SJCRH30 (cell line): ENCODE results near the gene STPG2. TPM values are rescaled to one million over a fixed set of nuclear protein-coding genes. Genes with fewer than 3 reads are reported as not detected.

Experiments
- DNase-seq, 2 experiments: peaks; one replicate each; pipeline ENCODE4 v3.0.0-alpha.2; 2015 to 2020
- H3K27ac ChIP-seq: fragments of 250-450 bp; sonication (Bioruptor Pico); 2 replicates; pipeline ENCODE4 v1.5.1; 2020; ENCODE audit warnings: mild to moderate bottlenecking, moderate library complexity
- H3K27me3 ChIP-seq: fragments of 250-450 bp; sonication (Bioruptor Pico); 2 replicates; pipeline ENCODE4 v1.5.1; 2020; ENCODE audit warnings: mild to moderate bottlenecking, moderate library complexity
- H3K36me3 ChIP-seq: fragments of 250-450 bp; sonication (Bioruptor Pico); 2 replicates; pipeline ENCODE4 v1.5.1; 2020; ENCODE audit warnings: mild to moderate bottlenecking, moderate library complexity
- H3K4me1 ChIP-seq: fragments of 250-450 bp; sonication (Bioruptor Pico); 2 replicates; pipeline ENCODE4 v1.5.1; 2020; ENCODE audit warnings: mild to moderate bottlenecking, moderate library complexity
- H3K4me3 ChIP-seq: fragments of 250-450 bp; sonication (Bioruptor Pico); 2 replicates; pipeline ENCODE4 v1.5.1; 2020; ENCODE audit warnings: mild to moderate bottlenecking, moderate library complexity
- H3K9me3 ChIP-seq: fragments of 250-450 bp; sonication (Bioruptor Pico); replicated peaks from 2 replicates; pipeline ENCODE4 v1.5.1; 2020; ENCODE audit warnings: mild to moderate bottlenecking, moderate library complexity
- total RNA-seq: library from RNA; depleted of rRNA; stranded (reverse); fragments of >200 nt; shearing (Covaris generic); gene quantifications from 2 replicates; pipeline ENCODE4 v1.2.3, GENCODE V29; 2014

The STPG2 gene
- total RNA-seq, 1 experiment from 2014 or later = not detected

DNA sequence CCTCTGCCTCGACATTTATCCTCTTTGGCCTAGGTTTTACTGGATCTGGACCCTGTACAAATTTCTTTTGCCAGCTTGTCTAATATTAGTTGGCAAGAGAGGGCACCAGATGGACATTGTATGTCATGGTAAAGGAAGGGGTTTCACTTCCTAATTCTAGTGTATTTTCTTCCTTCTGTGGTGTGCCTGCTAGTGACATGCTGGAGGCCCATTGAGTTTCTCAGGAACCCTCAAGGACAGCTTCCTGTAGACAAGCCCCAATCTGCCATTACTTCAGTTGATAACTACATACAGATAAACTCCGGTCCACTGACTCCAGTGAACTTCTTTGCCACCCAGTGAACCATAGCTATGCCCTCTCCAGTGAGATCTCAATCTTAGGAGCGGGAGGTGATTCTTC, 116.9 kb downstream of the STPG2 start:
- Histone ChIP-seq H3K27me3 (no peaks in the 10 kb centered on the region), H3K4me1 (no peaks in the 10 kb centered on the region), H3K27ac (no peak overlapping the region), H3K36me3 (no peaks in the 10 kb centered on the region), H3K9me3 (no peaks in the 10 kb centered on the region; the same call in 1 of the 2 replicates), H3K4me3 (no peak overlapping the region)
- DNase-seq = no peak

DNA sequence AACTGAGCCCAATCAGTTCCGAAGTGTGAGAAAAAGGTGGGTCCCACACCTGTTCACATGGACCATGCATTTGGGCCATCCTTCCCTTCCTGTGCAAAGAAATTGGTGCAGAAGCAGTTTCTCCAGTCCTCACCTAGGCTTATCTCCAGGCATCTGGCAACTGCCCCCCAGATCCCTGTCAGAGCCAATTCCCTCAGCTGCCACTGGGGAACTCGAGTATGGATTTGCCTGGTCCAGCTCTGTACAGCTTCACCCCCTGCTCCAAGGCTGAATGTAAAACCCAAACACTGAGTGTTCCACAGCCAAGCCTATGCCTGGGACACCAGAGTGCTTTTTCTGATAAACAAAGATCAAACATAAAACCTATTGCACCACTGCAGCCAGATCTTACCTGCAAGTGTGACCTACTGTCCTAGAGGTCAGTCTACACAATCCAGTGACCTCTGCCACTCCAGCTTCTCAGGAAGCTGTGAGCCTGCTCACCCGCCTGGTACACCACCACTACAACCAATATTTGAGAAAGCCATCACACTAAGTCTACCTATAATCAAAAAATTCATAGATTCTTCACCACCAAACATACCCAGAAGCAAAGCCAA, 136.4 kb downstream of the STPG2 start:
- no peaks in the 10 kb centered on the region for H3K36me3 ChIP-seq
- no peaks in the 10 kb centered on the region for H3K9me3 ChIP-seq
- no peak overlapping the region for H3K27ac ChIP-seq
- H3K27me3 ChIP-seq = no peaks in the 10 kb centered on the region
- no peak overlapping the region for H3K4me3 ChIP-seq
- no peak for DNase-seq
- no peaks in the 10 kb centered on the region for H3K4me1 ChIP-seq

DNA sequence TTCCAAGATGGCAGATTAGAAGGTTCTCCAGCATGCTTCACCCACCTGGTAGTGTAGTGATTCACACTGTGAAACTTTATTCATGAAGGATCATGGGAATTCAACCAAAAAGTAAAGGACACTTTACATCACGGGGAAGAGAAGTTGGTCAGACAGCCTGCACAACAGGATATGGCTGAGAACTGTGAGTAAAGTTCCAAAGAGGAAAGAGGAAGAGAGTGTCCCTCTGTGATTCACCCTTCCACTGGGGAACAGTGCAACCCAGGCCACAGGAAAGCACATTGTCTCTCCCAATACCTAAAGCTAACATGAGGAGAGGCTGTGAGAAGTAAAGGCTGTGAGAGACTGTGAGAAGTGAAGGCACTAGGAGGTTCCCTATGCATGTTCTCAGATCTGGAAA, 137.2 kb downstream of the STPG2 start:
- H3K27ac ChIP-seq = no peak overlapping the region
- DNase-seq = no peak
- no peaks in the 10 kb centered on the region for H3K9me3 ChIP-seq
- no peak overlapping the region for H3K4me3 ChIP-seq
- H3K27me3 ChIP-seq = no peaks in the 10 kb centered on the region
- no peaks in the 10 kb centered on the region for H3K36me3 ChIP-seq
- H3K4me1 ChIP-seq = no peaks in the 10 kb centered on the region

DNA sequence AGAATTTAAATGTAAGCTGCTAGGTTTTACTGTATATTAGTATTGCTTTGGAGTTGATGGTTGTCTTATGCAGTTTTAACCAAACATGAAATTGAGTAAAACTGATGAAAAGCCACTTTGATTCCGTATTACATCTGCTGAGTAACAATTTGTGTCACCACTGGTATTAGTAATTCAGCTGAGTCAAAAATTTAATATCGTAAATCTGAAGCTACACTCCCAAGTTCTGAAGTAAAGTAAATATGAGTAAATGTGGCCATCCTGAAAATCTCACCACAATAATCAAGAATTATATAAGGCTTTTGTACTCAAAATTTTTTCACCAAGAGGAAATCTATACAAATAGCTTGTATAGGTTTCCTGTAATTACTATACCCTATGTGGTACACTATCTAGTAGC, 142.3 kb downstream of the STPG2 start:
- Histone ChIP-seq H3K9me3 (no peaks in the 10 kb centered on the region), H3K36me3 (no peaks in the 10 kb centered on the region), H3K27me3 (no peaks in the 10 kb centered on the region)

DNA sequence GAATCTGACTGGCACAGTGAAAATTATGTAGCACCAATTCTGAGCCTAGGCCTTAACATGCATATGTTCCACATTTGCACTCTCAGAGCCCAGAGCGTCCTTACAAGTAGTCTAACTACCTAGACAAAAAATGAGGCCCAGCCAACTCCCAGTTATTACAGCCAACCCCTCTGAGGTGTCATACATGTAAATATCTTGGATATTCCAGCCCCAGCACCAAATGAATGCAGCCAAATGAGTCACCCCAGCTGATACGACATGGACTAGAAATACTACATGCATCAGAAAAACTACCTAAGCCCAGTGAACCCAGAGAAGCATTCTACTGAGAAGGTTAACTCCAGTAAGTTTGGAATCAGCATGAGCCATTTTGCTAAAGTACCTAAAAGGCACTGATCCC, 145.1 kb downstream of the STPG2 start:
- no peaks in the 10 kb centered on the region for H3K27me3 ChIP-seq

More for the DNA sequence above, 142.3 kb downstream of the STPG2 start:
- no peak for DNase-seq
- Histone ChIP-seq H3K27ac (no peak overlapping the region), H3K4me3 (no peak overlapping the region), H3K4me1 (no peaks in the 10 kb centered on the region)

DNA sequence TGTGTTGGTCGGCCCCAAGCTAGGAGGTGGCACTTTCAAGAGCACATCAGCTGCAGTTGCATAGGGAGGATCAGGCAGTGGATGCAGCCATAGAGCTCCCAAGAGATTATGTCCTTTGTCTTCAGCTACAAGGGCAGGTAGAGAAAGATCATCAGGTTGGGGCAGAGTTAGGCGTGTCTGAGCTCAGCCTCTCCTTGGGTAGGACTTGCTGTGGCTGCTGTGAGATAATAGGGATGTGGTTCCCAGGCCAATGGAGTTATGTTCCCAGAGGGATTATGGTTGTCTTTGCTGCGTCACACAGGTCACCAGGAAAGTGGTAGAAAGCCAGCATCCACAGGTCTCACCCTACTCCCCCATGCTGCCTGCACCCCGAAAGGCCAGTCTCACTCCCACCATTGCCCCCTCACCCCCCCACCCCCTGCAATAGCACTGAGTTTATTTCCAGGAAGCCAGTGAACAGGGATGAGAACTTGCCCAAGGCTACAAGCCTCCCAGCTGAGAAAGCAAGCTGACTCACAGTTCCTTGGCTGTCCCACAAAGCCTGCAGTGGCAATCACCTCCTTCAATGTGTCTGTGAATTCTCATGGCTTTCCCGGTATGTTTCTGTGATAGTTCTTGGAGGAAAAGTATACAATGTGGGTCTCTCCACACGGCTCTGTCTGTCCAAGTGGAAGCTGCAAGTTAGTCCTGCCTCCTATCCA, 148.4 kb downstream of the STPG2 start:
- Histone ChIP-seq H3K27ac (no peak overlapping the region), H3K36me3 (no peaks in the 10 kb centered on the region), H3K27me3 (no peaks in the 10 kb centered on the region)

More for the DNA sequence above, 145.1 kb downstream of the STPG2 start:
- no peak for DNase-seq
- no peaks in the 10 kb centered on the region for H3K4me1 ChIP-seq
- no peak overlapping the region for H3K4me3 ChIP-seq
- H3K9me3 ChIP-seq = no peaks in the 10 kb centered on the region
- no peaks in the 10 kb centered on the region for H3K36me3 ChIP-seq
- no peak overlapping the region for H3K27ac ChIP-seq

DNA sequence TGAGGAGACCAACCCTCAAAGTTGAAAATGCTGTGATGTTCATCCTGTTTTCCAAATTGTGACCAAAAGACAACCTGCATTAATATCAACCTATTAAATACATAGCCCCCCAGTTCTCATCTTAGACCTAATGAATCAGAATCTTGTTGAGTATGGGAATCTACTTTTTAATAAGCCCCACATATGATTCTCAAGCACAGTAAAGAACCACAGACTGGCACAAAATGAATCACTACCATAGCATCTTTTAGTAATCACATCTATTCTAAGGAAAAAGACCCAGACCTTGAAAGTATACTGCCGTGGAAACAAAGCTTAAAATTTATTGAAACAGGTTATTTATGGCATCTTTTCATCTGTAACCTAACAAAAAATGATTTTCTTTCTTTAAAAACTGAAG, 152.9 kb downstream of the STPG2 start:
- H3K4me1 ChIP-seq = no peaks in the 10 kb centered on the region
- H3K27me3 ChIP-seq = no peaks in the 10 kb centered on the region
- 0 out of 2 replicates have a peak, but pooled peaks cover 4% of the 10 kb centered on the region for H3K9me3 ChIP-seq
- H3K27ac ChIP-seq = no peak overlapping the region
- H3K4me3 ChIP-seq = no peak overlapping the region
- H3K36me3 ChIP-seq = no peaks in the 10 kb centered on the region
- no peak for DNase-seq

More for the DNA sequence above, 148.4 kb downstream of the STPG2 start:
- H3K4me3 ChIP-seq = no peak overlapping the region
- no peaks in the 10 kb centered on the region for H3K4me1 ChIP-seq
- H3K9me3 ChIP-seq = 0 out of 2 replicates have a peak, but pooled peaks cover 4% of the 10 kb centered on the region
- no peak for DNase-seq

DNA sequence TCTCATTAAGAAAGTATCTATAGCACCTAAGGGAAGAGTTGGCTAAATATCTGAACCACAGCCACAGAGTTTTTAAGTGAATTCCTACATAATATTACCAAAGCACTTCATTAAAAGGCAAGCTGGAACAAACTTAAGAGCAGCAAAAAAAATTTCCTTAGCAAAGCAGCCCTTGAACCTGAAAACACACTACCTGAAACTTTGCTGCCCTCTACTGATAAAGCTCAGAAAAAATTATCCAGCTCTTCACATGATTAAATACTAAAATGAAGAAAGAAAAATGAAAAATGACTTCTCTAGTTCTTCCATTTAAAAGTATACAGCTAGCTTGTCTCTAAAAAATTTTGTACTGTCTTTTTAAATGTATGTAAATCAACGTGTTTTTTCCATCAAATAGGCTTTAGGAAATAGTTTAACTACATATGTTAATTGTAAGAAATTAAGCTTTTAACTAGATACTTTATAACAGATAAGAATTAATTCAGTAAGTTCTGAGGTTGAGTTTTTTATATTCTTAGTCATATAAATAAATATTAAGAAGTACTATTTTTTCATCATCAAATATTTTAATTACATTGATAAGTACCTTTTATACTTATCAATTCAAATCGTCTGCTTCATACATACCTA, 156.1 kb downstream of the STPG2 start:
- Histone ChIP-seq H3K9me3 (0 out of 2 replicates have a peak, but pooled peaks cover 1% of the 10 kb centered on the region), H3K36me3 (no peaks in the 10 kb centered on the region), H3K27me3 (no peaks in the 10 kb centered on the region), H3K4me3 (no peak overlapping the region), H3K4me1 (no peaks in the 10 kb centered on the region), H3K27ac (no peak overlapping the region)
- DNase-seq = peak in 1 of 2 experiments; percentile 75

DNA sequence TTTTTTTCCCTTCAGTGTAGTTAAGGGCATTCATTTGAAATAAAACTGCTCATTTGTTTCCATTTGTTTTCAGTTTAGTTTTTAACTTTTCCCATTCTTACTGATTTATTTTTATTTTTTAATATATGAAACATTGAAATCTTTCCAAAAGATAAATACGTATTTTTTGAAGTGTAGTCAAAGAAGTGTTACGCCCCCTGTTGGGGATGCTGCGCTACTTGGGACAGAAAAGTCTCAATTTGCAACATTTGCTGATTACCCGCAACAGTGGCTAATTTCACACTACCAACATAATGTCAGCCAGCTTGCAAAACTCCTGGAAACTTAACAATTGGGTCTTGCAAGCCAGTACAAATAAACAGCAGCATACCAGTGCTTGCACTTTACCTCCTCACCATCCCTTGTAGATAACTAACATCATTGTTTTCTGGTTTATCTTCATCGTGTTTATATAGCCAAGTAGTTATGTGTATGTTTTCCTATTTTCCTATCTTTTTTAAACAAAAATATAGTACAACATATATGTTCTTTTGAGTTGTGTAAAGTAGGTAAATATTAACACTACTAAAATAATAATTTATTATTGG, 158.6 kb downstream of the STPG2 start:
- H3K9me3 ChIP-seq = no peaks in the 10 kb centered on the region
- DNase-seq = peak; percentile 32 to 61
- H3K36me3 ChIP-seq = no peaks in the 10 kb centered on the region
- no peak overlapping the region for H3K4me3 ChIP-seq
- H3K4me1 ChIP-seq = no peaks in the 10 kb centered on the region
- H3K27ac ChIP-seq = no peak overlapping the region
- no peaks in the 10 kb centered on the region for H3K27me3 ChIP-seq

DNA sequence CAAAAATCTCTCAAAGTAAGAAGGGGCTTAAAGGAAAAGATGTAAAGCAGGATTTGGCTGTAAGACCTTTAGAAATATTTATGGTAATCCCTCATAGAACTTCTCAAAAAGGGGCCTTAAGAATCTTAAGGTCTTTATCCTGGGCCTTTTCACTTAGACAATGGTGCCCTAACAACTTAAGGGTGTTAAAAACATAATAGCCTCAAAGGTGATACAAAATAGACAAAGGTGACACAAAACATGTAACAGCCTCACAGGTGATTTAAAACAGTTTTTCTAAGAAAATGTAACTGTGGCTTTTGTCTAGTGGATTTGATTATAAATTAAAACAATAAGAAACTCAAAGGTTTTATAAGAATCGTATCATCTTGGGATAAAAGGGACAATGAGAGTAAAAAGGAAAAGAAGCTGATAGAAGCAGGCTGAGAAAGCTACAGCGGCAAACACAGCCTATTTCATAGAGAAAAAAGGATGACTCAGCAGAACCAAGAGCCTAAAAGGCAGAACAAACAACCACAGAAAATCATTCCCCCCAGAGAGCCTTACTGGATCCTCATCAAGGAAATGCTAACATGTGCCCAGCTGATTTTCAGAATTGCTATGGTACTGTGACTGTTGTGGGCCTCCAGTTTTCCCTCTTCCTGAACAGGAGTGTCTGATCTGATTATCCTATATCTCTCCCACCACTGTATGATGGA, 164.3 kb downstream of the STPG2 start:
- Histone ChIP-seq H3K4me3 (no peak overlapping the region), H3K27ac (no peak overlapping the region), H3K27me3 (no peaks in the 10 kb centered on the region), H3K36me3 (no peaks in the 10 kb centered on the region), H3K4me1 (no peaks in the 10 kb centered on the region), H3K9me3 (no peaks in the 10 kb centered on the region)
- DNase-seq = peak in 1 of 2 experiments; percentile 16

DNA sequence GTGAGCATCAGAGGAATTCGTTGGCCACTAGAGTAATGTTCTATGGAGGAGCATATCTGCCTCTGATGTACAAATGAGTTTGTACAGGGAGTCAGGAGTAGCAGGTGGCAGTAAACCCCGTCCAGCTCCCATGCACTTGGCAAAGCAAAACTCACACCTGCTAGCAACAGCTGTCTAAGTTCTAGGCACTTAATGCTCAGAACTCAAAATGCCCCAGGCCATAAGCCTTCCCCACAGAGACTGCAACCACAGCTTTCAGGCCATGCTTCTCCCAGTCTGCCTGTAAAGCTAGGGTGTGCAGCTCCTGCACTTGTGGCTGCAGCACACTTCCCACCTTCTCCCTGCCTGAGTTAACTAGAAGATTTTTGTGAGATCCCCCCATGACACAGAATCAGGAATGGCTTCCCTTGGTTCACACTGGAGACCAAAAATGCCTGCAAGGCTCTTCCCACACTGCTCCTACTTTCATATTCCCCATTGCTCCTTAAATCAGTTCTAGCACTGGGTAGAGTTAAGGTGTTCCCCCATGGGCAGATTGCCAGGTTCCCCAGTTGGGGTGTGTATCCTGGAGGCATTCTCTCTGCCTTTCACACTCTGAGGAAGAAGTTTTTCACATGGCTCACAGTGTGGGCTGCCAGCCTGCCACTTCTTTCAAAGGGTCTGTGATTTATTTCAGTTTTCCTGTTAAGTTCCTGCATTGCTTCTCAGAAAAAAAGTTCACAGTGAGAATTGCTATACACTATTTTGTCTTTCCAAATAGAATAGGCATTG, 189.9 kb downstream of the STPG2 start:
- Histone ChIP-seq H3K27ac (no peak overlapping the region), H3K36me3 (no peaks in the 10 kb centered on the region), H3K4me1 (peaks cover 12% of the 10 kb centered on the region), H3K4me3 (no peak overlapping the region), H3K9me3 (no peaks in the 10 kb centered on the region), H3K27me3 (no peaks in the 10 kb centered on the region)
- peak; percentile 95 to 99 for DNase-seq

DNA sequence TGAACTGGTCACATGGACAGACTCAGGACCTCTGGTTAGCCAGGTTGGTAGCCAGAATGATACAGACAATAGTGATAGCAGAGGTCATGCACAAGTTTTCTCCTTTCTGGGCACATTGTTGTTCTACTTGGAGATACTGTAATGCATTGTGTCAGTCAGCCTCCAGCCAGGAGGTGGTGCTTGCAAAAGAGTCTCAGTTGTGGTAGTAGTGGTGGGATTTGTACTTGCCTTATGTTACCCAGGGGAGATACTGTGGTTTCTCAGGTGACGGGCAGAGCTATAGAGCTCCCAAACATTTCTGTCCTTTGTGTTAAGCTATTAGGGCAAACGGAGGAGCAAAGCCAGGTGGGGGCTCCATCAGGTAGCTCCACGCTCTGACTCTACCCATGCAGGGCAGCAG, 190.5 kb downstream of the STPG2 start:
- no peak overlapping the region for H3K27ac ChIP-seq
- no peaks in the 10 kb centered on the region for H3K27me3 ChIP-seq
- H3K9me3 ChIP-seq = no peaks in the 10 kb centered on the region
- H3K36me3 ChIP-seq = no peaks in the 10 kb centered on the region
- no peak overlapping the region for H3K4me3 ChIP-seq
- peaks cover 12% of the 10 kb centered on the region for H3K4me1 ChIP-seq
- DNase-seq = no peak

DNA sequence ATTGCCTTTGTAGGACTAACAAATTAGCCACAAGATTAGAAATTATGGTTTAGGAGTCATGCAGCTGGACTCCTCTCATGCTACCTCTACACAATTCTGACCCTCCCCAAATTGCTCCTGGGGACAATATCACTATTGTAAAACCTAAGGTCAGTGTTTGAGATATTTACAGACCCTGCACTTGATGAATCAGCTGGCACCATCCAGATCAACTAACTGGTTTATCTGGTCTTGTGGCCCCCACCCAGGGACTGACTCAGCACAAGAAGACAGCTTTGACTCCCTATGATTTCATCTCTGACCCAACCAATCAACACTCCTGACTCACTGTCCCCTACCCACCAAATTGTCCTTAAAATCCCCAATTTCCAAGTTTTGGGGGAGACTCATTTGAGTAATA, 192.4 kb downstream of the STPG2 start:
- no peaks in the 10 kb centered on the region for H3K9me3 ChIP-seq
- no peak overlapping the region for H3K27ac ChIP-seq
- H3K4me3 ChIP-seq = no peak overlapping the region
- no peaks in the 10 kb centered on the region for H3K27me3 ChIP-seq
- H3K36me3 ChIP-seq = no peaks in the 10 kb centered on the region
- DNase-seq = no peak
- H3K4me1 ChIP-seq = peaks cover 12% of the 10 kb centered on the region

DNA sequence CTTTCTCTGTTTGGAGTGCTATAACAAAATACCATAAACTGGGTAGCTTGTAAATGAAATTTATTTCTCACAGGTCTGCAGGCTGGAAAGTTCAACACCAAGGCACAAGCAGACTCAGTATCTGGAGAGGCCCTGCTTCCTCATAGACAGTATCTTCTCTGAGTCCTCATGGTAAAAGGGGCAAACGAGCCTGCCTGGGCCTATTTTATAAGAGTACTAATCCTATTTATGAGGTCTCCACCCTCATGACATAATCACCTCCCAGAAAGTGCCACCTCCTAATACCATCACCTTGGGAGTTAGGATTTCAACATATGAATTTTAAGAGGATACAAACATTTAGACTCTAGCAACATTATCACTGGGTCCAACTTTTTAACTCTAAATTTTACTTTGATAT, 200.3 kb downstream of the STPG2 start:
- Histone ChIP-seq H3K27me3 (no peaks in the 10 kb centered on the region), H3K4me3 (no peak overlapping the region), H3K27ac (no peak overlapping the region), H3K4me1 (peaks cover under 1% of the 10 kb centered on the region; the same call in 1 of the 2 replicates), H3K36me3 (no peaks in the 10 kb centered on the region), H3K9me3 (peaks cover 9% of the 10 kb centered on the region)
- DNase-seq = no peak
